ENCODE measurements around the gene NDOR1.
A peak's percentile ranks its signal among the peaks of the same experiment; 100 is the strongest.

- TF ChIP-seq CTCF (conservative IDR thresholded peaks at IDR 0.05 in 1 of 2, IDR thresholded peaks at IDR 0.05 in 1 of 2; ENCODE audit: extremely low read depth in 1 of 2, insufficient read depth in 1 of 2, low read depth in 1 of 2, low read length in 2 of 2): peak in 1 of 2 donors; percentile 37
- TF ChIP-seq EZH2 (IDR thresholded peaks at IDR 0.05; ENCODE audit: borderline replicate concordance, low read length): no peak
Measured at GRCh38 chr9:137213160-137214060, 7.9 kb downstream of the NDOR1 start.
